Stimulated activated effector memory CD8-positive, alpha-beta T cell treated with anti-CD3 and anti-CD28 coated beads, Interleukin-12 subunit alpha, Interleukin-12 subunit beta, amount 100 ng/mL, for 72 hours (primary cell): ENCODE results near the gene SASH3.
A peak's percentile ranks its signal among the peaks of the same experiment; 100 is the strongest.

Experiments
- ATAC-seq: fragments of 150-1000 bp; cut with Tn5 transposase; 2 replicates; pipeline ENCODE4 v1.10.0; 2021
- DNase-seq, 2 donors: peaks; one replicate each; pipeline ENCODE4 v3.0.0; 2021 to 2022; ENCODE audit warnings: low spot score in 2 of 2
- H3K27ac Mint-ChIP-seq: one replicate; pipeline ENCODE4 v1.8.0; 2022; ENCODE audit warnings: mild to moderate bottlenecking, mixed read lengths
- H3K36me3 Mint-ChIP-seq: one replicate; pipeline ENCODE4 v1.8.0; 2022; ENCODE audit warnings: mild to moderate bottlenecking, mixed read lengths
- H3K4me1 Mint-ChIP-seq: one replicate; pipeline ENCODE4 v1.8.0; 2022; ENCODE audit warnings: mixed read lengths
- H3K4me3 Mint-ChIP-seq: one replicate; pipeline ENCODE4 v1.8.0; 2022; ENCODE audit warnings: mild to moderate bottlenecking, mixed read lengths
- H3K9me3 Mint-ChIP-seq: one replicate; pipeline ENCODE4 v1.8.0; 2022; ENCODE audit warnings: mixed read lengths

The SASH3 gene

DNA sequence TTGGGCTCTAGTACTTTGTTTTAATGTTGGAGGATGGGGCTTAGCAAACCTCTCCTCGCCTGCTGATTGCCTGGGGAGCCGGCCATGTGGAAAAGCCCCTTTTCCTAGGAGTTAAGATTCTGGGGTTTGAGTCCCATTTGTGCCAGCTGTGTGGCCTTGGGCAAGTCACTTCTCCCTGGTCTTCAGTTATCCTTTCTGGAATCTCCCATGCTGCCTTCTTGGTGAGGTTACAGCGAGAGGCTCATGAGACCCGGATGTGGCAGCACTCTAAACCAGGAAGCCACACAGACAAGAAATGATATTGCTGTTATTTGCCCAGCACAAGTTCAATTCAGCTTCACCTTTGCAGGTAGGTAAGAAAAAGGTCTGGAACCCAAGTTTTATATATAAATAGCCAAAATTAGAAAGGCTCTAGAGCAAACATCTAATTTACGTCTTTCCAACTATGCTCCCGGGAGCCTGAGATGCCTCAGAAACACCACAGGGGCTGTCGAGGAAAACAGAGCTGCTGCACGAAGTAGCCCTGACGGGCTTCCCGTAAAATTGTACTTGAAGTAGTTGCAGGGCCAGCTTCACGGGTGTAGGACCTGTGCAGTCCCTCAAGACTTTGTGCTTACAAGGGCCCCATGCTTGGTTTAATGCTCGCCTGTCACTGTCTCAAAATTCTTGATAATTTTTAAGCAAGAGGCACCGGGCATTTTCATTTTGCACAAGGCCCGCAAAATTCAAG is 8.3 kb upstream of the SASH3 start:
- DNase-seq = no peak
- Mint-ChIP-seq H3K27ac (peak overlapping the region; percentile 90), H3K4me3 (peak overlapping the region; percentile 62), H3K4me1 (peaks cover 60% of the 10 kb centered on the region), H3K36me3 (no peaks in the 10 kb centered on the region), H3K9me3 (no peaks in the 10 kb centered on the region)
- no peak for ATAC-seq

DNA sequence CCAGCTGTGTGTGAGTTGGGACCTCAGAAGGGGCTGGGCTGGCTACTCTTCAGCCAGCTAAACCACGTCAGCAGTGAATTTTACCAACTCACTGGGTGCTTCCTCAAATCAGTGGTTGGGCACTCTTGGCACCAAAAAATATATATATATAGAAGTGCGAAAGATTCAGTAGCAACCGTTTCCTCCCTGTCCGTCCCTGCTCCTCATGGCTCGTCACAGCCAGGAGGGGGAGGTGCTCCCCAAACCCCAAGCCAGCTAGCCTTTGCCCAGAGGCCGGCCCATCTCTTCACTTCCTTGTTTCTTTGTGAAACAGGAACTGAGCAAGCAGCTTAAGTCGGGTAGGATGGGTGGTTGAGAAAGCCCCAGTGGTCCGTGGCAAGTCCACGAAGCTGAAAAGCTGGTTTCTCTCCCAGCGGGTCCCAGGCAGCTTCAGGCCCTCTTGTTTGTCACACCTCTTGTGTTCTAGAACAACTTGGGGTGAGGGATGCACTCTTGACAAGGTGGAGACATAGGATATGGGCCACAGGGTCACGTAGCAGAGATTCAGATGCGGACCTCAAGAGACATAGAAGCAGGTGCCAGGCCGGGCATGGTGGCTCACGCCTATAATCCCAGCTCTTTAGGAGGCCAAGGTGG is 6.8 kb upstream of the SASH3 start:
- ATAC-seq = peak; percentile 69

DNA sequence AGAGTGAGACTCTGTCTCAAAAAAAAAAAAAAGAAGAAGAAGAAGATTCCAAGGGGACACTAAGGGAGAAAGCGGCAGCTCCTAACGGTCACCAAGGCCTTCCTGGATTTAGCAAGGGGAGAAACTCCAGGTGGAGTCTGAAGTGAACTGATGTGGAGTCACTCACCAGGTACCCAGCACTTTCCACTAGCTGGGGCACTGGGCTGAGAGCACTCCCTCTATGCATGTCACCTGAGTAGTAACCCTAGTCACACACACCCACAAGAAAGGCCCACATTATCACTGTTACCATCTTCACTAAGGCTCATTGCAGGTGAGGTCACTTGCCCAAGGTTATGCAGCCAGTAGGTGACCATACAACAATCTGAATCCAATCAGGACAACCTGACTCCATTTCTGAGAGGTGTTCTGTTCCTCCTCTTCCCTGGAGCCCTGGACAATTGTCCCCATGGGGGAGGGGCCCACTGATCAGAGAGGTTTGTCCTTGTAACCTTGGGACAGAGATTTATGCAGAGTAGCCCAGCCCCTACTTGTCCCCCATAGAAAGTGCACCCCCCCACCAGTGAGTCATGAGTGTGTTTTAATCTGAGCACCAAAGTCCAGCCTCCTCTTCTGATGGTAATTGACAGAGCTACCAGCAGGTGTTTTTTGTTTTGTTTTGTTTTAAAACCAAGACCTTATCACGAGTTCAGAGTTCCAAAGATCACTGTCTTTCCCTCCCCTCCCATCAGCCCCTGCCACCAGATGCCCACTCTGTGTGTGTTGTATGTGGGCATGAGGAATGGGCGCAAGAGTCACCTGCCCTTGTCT is 5.9 kb upstream of the SASH3 start:
- ATAC-seq (peak; percentile 31), DNase-seq (no peak)
- Mint-ChIP-seq H3K9me3 (no peaks in the 10 kb centered on the region), H3K27ac (peak overlapping the region; percentile 93), H3K4me3 (peak overlapping the region; percentile 62), H3K36me3 (peaks cover under 1% of the 10 kb centered on the region), H3K4me1 (peaks cover 65% of the 10 kb centered on the region)

More for the DNA sequence above, 6.8 kb upstream of the SASH3 start:
- Mint-ChIP-seq H3K4me3 (peak overlapping the region; percentile 62), H3K36me3 (no peaks in the 10 kb centered on the region), H3K4me1 (peaks cover 68% of the 10 kb centered on the region), H3K9me3 (no peaks in the 10 kb centered on the region), H3K27ac (peak overlapping the region; percentile 93)
- DNase-seq = no peak

DNA sequence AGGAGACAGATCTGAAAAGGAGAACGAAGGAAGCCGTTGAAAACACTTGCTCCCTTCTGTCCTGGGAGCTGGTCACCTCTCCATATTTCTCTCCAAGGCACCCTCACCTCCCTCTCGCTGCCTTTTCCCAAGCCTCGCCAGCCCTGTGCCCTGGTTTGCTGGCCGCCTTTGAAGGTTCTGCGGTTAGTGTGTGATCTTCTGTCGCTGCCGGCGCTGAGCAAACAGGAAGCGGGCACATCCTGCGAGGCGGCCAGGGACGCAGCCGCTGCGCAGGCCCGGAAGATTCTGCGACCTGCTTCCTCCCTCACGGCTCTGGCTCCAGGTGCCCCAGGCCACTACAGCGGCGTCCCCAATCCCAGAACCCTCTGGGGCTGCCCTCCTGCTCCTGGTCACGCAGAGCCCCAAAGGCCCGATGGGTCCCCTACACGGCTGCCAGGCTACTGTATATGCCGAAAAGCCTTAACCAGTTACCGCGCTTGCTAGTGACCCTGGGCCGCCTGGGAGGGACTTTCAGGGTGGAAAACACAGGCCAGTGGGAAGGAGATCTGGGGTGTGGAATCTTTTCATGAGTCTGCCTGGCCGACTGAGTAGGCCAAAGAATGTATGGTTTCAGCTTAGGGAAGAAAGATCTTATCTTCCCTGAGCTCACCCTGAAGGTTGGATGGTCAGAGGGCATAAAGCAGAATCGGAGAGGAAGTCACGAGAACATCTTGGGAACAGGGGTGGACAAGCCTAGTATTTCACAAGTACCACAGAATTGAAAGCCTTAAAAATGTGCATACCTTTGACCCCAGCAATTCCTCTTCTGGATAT is 2.3 kb upstream of the SASH3 start:
- ATAC-seq (peak; percentile 43), DNase-seq (peak in 1 of 2 donors; percentile 77)
- peak overlapping the region; percentile 93 for H3K27ac Mint-ChIP-seq
- peaks cover 36% of the 10 kb centered on the region for H3K36me3 Mint-ChIP-seq
- peaks cover 57% of the 10 kb centered on the region for H3K4me1 Mint-ChIP-seq
- H3K4me3 Mint-ChIP-seq = peak overlapping the region; percentile 93
- no peaks in the 10 kb centered on the region for H3K9me3 Mint-ChIP-seq

DNA sequence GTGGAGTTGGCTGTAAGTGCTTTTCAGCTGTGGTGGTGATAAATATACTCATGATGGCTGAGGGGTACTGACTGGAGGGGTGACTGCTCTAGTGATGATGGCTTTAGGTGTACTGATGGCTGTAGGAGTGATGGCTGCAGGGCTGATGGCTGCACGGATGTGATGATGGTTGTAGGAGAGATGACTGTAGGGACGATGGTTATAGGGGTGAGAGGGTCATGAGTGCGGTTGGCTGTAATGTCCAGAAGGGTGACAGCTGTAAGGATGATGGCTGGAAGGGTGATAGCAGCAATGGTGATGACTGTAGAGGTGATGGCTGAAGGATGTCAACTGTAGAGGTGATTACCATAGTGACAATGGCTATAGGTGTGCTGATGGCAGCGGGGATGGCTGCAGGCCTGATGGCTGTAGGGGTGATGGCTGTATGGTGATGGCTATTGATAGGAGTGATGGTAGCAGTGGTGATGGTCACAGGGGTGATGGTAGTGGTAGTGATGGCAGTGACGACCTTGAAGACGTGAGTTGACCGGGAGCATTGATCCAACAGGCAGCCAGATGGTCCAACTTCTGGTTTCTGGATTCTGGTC is 570 bp upstream of the SASH3 start:
- ATAC-seq = no peak
- peaks cover 57% of the 10 kb centered on the region for H3K4me1 Mint-ChIP-seq
- peak overlapping the region; percentile 93 for H3K4me3 Mint-ChIP-seq
- peak overlapping the region; percentile 91 for H3K27ac Mint-ChIP-seq
- DNase-seq = no peak
- H3K36me3 Mint-ChIP-seq = peaks cover 54% of the 10 kb centered on the region
- H3K9me3 Mint-ChIP-seq = no peaks in the 10 kb centered on the region

DNA sequence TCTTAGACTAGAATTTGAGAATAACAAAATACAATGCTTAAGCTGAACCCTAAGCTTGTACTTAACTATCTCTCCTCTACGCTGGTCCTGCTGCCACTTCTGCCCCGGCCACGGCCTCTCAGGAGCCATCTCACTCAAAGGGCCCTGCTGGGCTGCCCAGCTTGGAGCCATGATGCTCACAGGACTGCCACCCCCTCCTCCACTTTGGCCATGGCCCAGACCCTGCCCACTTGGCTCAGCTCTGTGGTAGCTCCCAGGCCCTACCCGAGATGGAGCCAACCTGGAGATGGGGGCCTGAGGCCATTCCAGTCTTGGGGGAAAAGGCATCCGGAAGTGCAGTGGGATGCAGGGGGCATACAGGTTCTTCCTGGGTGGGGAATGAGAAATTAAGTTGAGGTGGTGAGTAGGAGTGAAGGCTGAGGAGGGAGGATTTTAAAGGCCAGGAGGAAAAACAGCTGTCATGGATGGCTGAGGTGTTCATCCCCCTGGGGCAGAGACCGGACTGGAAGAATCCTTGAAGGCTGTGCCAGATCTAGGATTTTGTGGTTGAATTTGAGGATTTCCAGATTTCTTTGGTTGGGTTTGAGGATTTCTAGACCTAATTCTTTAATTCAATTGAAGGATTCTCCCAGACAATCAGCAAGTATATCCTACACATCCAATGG is 824 bp downstream of the SASH3 start:
- peaks cover 52% of the 10 kb centered on the region for H3K4me1 Mint-ChIP-seq
- H3K36me3 Mint-ChIP-seq = peaks cover 68% of the 10 kb centered on the region
- peak overlapping the region; percentile 91 for H3K27ac Mint-ChIP-seq
- H3K9me3 Mint-ChIP-seq = no peaks in the 10 kb centered on the region
- peak overlapping the region; percentile 93 for H3K4me3 Mint-ChIP-seq
- DNase-seq (no peak), ATAC-seq (no peak)

DNA sequence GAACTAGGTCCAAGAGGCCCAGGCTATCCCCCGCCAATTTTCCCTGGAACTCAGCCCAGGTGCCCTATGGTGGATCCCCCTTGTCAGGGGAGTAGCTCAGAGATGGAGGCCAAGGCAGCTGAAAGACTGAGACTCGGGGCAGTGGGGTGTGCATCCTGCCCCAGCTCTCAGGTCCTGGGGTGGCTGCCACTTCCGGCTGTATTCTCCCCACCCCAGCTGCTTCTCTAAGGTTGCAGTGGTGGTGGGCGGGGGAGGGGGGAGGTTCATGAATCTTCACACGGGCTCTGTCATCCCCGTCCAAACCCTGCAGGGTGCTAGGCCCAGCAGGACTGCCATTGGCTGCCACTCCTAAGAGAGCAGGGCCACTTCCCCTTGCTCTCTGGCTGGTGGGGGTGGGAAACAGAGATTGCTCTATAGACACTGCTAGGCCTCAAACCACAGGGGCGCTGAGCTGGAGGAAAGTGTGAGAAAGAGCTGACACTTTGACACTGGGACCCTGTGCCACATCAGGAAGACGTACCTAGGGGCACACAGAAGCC is 1.5 kb downstream of the SASH3 start:
- ATAC-seq (peak; percentile 92), DNase-seq (peak; percentile 42 to 80)
- H3K36me3 Mint-ChIP-seq = peaks cover 74% of the 10 kb centered on the region
- peak overlapping the region; percentile 93 for H3K4me3 Mint-ChIP-seq
- H3K27ac Mint-ChIP-seq = peak overlapping the region; percentile 91
- no peaks in the 10 kb centered on the region for H3K9me3 Mint-ChIP-seq
- H3K4me1 Mint-ChIP-seq = peaks cover 59% of the 10 kb centered on the region

DNA sequence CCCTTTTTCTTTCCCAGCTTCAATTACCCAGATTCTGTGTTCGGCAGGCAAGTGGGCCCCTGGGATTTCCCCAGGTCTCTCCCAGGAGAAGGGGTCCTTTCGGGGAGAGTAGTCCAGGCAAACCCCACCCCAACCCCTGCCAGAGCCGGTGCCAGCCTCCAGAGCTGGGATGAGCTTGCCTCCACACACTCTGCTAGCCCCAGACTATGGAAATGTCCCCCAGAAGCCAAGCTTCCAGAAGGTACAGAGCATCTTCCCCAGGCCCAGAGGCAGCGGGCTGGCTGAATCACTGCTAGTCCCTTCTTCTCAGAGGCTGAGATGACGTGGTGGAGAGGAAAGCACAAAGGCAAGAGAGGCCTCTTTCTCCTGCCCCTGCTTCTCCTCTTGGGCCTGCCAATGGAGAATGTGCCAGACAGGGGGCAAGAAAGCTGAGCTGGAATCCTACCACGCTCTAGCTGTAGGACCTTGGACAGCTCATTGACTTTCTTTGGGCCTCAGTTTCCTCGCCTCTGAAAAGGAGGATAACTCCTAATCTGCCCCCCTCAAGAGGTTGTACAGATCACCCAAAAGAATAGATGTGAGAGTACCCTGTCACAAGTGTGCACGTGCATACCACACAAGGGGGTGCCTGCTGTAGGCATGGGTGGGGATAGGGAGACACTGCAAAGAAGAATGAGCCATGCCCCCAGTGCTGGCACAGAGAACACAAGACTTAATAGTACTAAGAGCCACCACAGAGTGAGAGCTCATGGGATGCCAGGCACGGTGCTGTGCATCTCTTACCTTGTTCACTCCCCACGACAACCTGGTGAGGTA is 2.1 kb downstream of the SASH3 start:
- ATAC-seq (peak; percentile 60), DNase-seq (no peak)
- peaks cover 63% of the 10 kb centered on the region for H3K4me1 Mint-ChIP-seq
- H3K4me3 Mint-ChIP-seq = peak overlapping the region; percentile 93
- H3K9me3 Mint-ChIP-seq = no peaks in the 10 kb centered on the region
- H3K27ac Mint-ChIP-seq = peak overlapping the region; percentile 91
- H3K36me3 Mint-ChIP-seq = peaks cover 81% of the 10 kb centered on the region

DNA sequence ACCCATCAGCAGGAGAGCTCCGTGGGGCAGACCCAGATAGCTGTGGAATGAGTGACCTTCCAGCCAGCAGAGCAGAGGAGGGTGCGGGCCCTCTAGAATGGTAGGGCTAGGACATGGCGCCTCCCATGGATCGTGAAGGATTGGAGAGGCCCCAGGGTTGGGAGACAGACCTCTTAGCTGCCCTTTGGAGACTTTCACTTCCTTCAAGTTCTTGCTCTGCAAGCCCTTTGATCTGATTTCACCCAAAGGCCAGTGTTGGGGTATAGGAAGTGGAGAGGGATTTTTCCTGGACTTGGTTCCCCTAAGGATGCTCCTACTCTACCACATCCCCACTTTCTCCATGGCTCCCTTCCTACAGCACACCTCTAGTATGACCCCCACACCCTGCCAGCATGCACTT is 3.0 kb downstream of the SASH3 start:
- peaks cover 63% of the 10 kb centered on the region for H3K4me1 Mint-ChIP-seq
- H3K27ac Mint-ChIP-seq = peak overlapping the region; percentile 91
- DNase-seq (no peak), ATAC-seq (no peak)
- no peaks in the 10 kb centered on the region for H3K9me3 Mint-ChIP-seq
- H3K4me3 Mint-ChIP-seq = peak overlapping the region; percentile 93
- peaks cover 89% of the 10 kb centered on the region for H3K36me3 Mint-ChIP-seq

DNA sequence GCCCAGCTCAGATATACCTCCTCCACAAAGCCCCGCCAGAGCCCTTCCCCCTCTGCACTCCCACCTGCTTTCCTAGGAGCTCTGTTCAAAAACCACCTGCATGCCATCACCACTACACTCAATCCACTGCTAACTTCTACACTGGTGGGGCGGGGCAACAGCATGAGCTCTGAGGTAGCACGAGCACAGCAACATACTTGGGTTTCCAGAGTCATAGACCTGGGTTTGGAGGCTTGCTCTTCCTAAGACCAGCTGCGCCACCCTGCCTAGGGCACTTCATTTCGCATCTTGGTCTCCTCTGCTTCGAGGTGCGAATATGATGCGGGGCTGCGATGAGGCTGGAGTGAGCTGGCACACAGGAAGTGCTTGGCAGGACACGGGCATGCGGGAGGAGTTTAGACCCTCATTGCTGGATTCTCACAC is 3.6 kb downstream of the SASH3 start:
- peaks cover 95% of the 10 kb centered on the region for H3K36me3 Mint-ChIP-seq
- DNase-seq (no peak), ATAC-seq (no peak)
- H3K27ac Mint-ChIP-seq = peak overlapping the region; percentile 91
- no peaks in the 10 kb centered on the region for H3K9me3 Mint-ChIP-seq
- H3K4me1 Mint-ChIP-seq = peaks cover 63% of the 10 kb centered on the region
- peak overlapping the region; percentile 93 for H3K4me3 Mint-ChIP-seq

DNA sequence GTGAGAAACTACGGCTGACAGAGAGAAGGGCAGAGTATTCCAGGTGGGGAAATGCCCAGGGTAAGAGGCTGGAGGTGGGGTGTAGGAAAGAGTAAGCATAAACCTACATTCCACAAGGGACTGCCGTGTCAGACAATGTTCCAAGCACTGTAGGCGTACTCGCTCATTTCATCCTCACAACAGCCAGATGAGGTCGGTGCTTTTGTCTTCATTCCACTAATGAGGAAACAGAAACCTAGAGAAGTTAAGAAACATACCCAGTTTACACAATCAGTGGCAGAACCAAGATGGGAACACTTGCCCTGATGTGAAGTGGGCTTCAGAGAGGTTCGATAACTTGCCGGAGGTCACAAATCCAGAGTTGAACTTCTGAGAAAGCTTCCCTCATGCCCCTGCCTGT is 4.6 kb downstream of the SASH3 start:
- H3K4me1 Mint-ChIP-seq = peaks cover 54% of the 10 kb centered on the region
- H3K4me3 Mint-ChIP-seq = peak overlapping the region; percentile 93
- ATAC-seq (no peak), DNase-seq (no peak)
- H3K27ac Mint-ChIP-seq = peak overlapping the region; percentile 91
- no peaks in the 10 kb centered on the region for H3K9me3 Mint-ChIP-seq
- H3K36me3 Mint-ChIP-seq = peaks cover 100% of the 10 kb centered on the region

DNA sequence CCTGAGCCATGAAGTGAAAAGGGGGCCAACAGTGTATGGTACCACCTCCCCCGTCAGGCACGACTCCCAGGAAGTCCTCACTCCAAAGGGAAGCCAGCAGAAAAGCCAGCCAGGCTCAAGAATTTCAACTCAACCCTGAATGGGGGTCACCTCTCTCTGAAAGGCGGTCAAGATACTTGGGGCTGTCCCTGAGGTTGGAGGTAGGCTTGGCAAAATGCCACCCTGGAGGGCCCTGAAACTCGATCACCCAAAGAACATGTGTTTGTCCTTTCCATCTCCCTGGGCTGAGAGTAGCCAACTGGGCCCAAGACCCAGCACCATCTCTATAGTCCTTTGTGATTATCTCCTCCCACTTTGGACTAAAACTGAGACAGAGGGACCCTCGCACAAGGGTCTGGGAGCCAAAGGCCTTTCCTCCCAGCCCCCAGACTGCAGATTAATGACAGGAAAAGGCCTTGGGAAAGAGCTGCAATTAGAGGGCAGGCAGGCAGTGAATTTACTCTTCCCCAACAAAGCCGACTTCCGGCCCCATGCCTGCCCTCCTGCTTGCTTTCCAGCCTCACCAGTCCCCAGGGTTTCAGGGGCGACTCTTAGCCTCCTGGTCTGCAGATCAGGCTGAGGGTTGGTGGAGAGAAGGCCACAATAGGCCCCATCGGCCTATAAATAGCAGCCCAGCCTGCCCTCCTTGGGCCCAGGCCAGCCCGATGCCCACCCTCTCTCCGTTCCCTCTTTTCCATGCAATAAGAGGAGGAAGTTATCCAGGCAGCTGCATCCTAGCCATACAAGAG is 5.6 kb downstream of the SASH3 start:
- Mint-ChIP-seq H3K36me3 (peaks cover 100% of the 10 kb centered on the region), H3K4me1 (peaks cover 52% of the 10 kb centered on the region), H3K9me3 (no peaks in the 10 kb centered on the region), H3K27ac (peak overlapping the region; percentile 93), H3K4me3 (peak overlapping the region; percentile 93)
- no peak for DNase-seq
- ATAC-seq = no peak
